ENCODE results near the gene NCMAP.

Gene NCMAP

GRCh38 chr1:24632832-24633175, 76.9 kb downstream of the NCMAP start:
- no peak for TF ChIP-seq CTCF (IDR thresholded peaks at IDR 0.05)
- TF ChIP-seq ZFX (IDR thresholded peaks at IDR 0.05; ENCODE audit: borderline replicate concordance): no peak
- H3K27ac ChIP-seq: 0 out of 2 replicates have a peak overlapping the region, but pooled peaks have one; percentile 28

DNA sequence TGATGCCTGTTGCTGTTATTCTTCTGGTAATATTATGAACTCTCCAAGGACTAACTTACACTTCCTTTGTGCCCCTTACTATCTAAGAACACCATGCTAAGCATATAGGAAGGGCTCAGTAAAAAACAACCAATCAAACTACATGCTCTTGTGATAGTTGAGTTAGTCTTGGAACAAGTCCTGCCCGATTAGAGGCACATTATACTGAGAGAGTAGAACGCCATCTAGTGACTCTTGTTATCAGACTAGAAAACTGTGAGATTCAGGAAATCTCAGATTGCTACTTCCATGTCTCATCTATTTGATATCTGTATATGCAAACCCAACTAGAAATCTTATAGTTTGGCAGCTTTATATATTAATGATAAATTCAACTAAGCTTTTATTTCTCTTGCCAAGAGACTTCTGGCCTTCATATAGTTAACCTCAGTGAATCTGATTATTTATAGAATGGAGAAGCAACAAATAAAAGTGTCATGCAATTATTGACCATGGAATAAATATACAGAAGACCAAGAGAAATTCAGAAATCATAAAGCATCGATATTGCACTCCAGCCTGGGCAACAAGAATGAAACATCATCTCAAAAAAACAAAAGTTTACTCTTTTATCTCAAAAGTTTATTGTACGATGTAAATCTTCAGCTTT, 79.4 kb downstream of the NCMAP start:
- H3K27ac ChIP-seq: no peak overlapping the region
- TF ChIP-seq CTCF (IDR thresholded peaks at IDR 0.05) (peak; percentile 83), ZFX (IDR thresholded peaks at IDR 0.05; ENCODE audit: borderline replicate concordance) (no peak)

DNA sequence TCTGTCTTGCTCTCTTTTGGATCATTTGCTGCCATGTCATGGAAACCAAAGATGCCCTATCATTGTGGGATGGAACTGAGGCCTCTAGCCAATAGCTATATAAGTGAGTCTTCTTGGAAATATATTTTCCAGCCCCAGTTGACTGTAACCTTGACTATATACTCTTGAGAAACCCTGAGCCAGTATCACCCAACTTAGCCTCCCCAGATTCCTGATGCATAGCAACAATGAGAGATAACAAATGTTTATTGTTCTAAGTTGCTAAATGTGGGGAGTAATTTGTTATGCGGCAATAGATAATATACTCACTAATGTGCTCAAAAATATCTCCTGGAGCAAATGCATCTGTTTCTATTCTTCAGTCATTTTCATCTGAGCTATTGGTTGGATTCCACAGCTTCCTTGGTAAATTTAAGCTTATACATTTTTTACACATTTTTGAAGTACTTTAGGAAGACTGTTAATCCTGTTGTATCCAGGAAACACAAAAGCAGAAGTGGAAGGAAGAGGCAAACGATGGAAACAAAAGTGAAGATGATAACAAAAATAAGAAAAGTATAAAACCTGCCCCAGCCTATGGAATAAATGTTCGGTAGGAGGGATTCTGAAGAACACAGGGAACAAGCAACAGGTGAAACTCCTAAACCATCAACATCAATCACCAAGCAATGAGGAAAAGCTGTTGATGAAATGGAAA, 80.9 kb downstream of the NCMAP start:
- TF ChIP-seq CTCF (IDR thresholded peaks at IDR 0.05) (no peak), ZFX (IDR thresholded peaks at IDR 0.05; ENCODE audit: borderline replicate concordance) (no peak)
- no peak overlapping the region for H3K27ac ChIP-seq

- H3K27ac ChIP-seq: no peak overlapping the region
- no peak for TF ChIP-seq ZFX (IDR thresholded peaks at IDR 0.05; ENCODE audit: borderline replicate concordance)
- no peak for TF ChIP-seq CTCF (IDR thresholded peaks at IDR 0.05)
Measured at GRCh38 chr1:24639094-24639493, 83.2 kb downstream of the NCMAP start.

DNA sequence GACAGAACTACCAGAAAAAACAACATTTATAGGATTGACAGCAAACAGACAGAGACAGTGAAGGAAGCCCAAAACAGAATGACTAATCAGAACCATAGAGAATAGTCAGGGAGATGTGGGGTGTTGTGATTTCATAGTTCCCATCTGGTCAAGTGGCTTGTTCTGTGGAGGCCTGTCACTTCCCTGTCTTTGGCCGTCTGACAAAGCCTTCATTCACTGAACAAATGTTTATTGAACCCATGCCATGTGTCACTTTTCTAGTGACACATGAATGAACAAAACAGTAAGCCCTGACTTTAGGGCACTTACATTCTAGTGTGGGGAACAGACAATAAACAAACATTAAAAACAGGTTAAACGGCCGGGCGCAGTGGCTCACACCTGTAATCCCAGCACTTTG, 84.0 kb downstream of the NCMAP start:
- TF ChIP-seq CTCF (IDR thresholded peaks at IDR 0.05) (no peak), ZFX (IDR thresholded peaks at IDR 0.05; ENCODE audit: borderline replicate concordance) (no peak)

GRCh38 chr1:24640288-24640687, 84.4 kb downstream of the NCMAP start:
- no peak overlapping the region for H3K27ac ChIP-seq
- TF ChIP-seq CTCF (IDR thresholded peaks at IDR 0.05): no peak
- TF ChIP-seq ZFX (IDR thresholded peaks at IDR 0.05; ENCODE audit: borderline replicate concordance): no peak

More for the DNA sequence above, 84.0 kb downstream of the NCMAP start:
- no peak overlapping the region for H3K27ac ChIP-seq

DNA sequence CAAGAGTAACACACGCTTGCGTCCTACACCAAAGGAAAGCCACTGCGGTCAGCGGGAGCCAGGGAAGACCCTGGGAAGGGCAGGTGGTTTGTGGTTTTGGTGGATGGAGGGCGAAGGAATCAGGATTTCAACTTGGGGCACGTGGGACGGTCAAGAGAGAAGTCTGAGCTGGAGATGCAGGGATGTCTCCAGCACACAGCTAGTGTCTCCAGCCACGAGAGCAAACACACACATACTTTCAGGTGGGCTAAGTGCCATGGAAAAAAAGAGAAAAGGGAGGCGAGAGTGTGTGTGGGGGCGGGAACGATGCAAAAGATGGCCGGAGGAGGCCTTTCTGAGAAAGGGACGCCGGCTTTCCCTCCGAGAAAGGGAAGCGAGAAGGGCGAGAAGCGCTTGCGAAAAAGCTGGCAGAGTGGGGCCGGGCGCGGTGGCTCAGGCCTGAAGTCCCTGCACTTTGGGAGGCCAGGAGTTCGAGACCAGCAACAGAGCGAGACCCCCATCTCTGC, 85.8 kb downstream of the NCMAP start:
- TF ChIP-seq ZFX (IDR thresholded peaks at IDR 0.05; ENCODE audit: borderline replicate concordance) (no peak), CTCF (IDR thresholded peaks at IDR 0.05) (no peak)

More for the DNA sequence above, 85.8 kb downstream of the NCMAP start:
- H3K27ac ChIP-seq: peak overlapping the region; percentile 97
